Measurements from ENCODE around the gene CALCB.

The CALCB gene

DNA sequence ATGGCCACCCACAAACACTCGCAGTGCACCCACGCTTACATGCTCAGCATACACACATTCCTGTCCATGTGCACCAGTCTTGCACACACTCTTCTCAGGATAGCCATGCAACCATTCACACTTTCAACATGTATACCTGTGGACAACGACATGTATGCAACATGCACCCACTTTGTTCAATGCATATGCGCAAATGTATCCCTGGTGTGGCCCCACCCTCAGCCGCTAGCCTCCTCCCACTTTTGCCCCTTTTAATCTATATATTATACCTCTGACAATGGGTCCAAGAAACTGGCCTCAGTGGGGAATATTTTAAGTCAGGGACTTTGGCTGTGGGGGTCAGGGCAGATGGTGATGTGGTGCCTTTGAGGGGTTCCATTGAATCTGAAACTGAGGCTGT is 42.3 kb downstream of the CALCB start:
- in situ Hi-C loops (cut with MboI; ENCODE audit: low sequenced_read_pairs, unreplicated experiment), result no loop called here
- TF ChIP-seq, protein P1, sequence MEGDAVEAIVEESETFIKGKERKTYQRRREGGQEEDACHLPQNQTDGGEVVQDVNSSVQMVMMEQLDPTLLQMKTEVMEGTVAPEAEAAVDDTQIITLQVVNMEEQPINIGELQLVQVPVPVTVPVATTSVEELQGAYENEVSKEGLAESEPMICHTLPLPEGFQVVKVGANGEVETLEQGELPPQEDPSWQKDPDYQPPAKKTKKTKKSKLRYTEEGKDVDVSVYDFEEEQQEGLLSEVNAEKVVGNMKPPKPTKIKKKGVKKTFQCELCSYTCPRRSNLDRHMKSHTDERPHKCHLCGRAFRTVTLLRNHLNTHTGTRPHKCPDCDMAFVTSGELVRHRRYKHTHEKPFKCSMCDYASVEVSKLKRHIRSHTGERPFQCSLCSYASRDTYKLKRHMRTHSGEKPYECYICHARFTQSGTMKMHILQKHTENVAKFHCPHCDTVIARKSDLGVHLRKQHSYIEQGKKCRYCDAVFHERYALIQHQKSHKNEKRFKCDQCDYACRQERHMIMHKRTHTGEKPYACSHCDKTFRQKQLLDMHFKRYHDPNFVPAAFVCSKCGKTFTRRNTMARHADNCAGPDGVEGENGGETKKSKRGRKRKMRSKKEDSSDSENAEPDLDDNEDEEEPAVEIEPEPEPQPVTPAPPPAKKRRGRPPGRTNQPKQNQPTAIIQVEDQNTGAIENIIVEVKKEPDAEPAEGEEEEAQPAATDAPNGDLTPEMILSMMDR (IDR thresholded peaks at IDR 0.05; ENCODE audit: borderline replicate concordance, control extremely low read depth, extremely low read depth, insufficient read depth, missing control alignments), result no peak
- no peak for DNase-seq (ENCODE audit: low spot score)

DNA sequence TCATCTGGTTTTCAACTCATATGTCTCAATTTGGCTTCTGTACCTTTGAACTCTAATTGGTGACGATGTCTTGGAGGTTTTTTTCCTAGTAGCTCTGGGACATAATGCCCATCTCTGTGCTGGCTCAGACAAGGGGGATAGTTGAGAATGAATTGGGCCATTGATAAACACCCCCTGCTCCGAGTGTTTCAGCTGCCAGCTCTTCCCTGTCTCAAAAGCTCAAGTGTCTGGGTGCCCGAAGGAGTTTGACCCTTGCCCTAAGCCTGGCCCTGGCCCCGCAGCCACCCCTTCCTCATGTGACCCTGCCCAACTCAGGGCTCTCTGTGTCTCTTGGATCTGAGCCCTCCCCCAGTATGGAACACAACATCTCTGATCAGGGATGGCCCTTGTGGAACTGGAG is 44.4 kb downstream of the CALCB start:
- no peak for DNase-seq (ENCODE audit: low spot score)
- TF ChIP-seq, protein P1 (IDR thresholded peaks at IDR 0.05; ENCODE audit: borderline replicate concordance, control extremely low read depth, extremely low read depth, insufficient read depth, missing control alignments), result no peak
- in situ Hi-C loops (cut with MboI; ENCODE audit: low sequenced_read_pairs, unreplicated experiment), result no loop called here

DNA sequence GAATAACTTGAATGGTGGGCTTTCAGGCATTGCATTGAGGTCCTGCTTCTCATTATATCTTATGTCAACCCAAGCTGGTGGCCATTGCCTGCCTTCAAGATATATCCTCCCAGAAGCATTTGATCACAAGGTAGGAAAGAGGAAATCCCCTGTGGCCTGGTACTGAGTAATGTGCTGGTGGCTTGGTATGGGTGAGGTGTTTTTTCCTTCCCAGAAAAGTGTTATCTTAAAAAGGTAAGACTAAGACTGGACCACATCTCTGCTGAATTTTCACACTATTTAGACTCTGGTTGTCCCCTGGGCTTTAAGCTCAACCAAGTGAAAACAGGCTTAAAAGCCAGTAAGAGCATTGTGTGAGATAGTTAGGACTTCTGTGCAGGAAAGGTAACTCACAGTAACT is 45.0 kb downstream of the CALCB start:
- TF ChIP-seq, protein P1 (IDR thresholded peaks at IDR 0.05; ENCODE audit: borderline replicate concordance, control extremely low read depth, extremely low read depth, insufficient read depth, missing control alignments), result no peak
- in situ Hi-C loops (cut with MboI; ENCODE audit: low sequenced_read_pairs, unreplicated experiment), result no loop called here
- DNase-seq (ENCODE audit: low spot score), result no peak

DNA sequence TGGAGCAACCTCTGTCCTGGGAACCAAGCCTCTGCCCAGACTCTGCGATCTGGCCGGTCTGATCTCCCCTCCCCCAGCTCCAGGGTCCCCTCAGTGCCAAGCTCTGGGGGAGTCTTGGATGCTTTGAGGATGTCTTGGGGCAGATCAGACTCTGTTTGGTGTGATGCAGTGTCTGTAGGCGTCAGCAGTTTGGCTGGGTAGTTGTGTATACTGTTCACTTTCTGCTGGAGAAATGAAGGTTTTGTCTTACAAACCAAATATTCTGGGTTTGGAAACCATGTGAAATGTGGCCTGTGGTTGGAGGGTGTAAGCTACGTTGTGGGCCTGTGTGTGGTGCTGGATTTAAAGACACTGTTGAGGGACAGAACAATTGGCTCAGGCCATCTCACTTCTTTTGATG is 46.0 kb downstream of the CALCB start:
- TF ChIP-seq, protein P1 (IDR thresholded peaks at IDR 0.05; ENCODE audit: borderline replicate concordance, control extremely low read depth, extremely low read depth, insufficient read depth, missing control alignments), result no peak
- in situ Hi-C loops (cut with MboI; ENCODE audit: low sequenced_read_pairs, unreplicated experiment), result no loop called here
- DNase-seq (ENCODE audit: low spot score), result no peak

DNA sequence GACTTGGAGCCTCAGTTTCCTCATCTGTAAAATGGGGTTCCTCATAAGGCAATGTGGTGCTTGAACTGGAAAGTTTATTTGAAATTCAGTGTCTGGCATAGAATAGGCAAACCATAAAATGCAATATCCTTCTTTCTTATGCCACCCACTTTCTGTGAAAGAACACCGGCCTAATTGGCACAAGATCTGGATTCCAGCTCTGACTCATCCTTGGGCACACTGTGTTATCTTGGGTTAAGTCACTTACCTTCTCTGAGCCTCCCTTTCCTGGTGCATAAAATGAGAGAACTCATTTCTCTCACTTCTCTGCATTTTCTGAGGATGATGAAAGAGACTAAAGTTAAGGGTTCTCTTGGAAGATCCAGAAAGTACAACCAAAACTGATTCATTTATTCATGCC is 46.4 kb downstream of the CALCB start:
- TF ChIP-seq, protein P1 (IDR thresholded peaks at IDR 0.05; ENCODE audit: borderline replicate concordance, control extremely low read depth, extremely low read depth, insufficient read depth, missing control alignments), result no peak
- DNase-seq (ENCODE audit: low spot score), result no peak
- in situ Hi-C loops (cut with MboI; ENCODE audit: low sequenced_read_pairs, unreplicated experiment), result no loop called here

DNA sequence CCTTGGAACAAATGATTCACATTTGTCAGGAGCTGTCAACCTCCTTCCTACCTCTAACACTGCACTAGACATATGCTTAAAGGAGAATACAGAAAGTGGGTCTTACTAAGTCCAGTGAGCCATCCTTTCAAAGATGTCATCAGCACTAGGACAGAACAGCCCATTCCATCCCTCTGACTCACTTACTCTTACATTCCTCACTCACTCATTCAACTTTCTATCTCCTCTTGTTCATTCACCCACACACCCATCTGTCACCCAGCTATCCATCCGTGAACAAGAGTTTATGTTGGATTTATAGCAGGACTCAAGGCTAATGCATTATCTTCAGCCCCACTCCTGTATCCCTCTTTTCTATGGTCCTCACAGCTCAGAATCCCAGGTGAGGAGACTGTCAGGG is 50.5 kb downstream of the CALCB start:
- in situ Hi-C loops (cut with MboI; ENCODE audit: low sequenced_read_pairs, unreplicated experiment), result no loop called here
- TF ChIP-seq, protein P1 (IDR thresholded peaks at IDR 0.05; ENCODE audit: borderline replicate concordance, control extremely low read depth, extremely low read depth, insufficient read depth, missing control alignments), result no peak
- no peak for DNase-seq (ENCODE audit: low spot score)

DNA sequence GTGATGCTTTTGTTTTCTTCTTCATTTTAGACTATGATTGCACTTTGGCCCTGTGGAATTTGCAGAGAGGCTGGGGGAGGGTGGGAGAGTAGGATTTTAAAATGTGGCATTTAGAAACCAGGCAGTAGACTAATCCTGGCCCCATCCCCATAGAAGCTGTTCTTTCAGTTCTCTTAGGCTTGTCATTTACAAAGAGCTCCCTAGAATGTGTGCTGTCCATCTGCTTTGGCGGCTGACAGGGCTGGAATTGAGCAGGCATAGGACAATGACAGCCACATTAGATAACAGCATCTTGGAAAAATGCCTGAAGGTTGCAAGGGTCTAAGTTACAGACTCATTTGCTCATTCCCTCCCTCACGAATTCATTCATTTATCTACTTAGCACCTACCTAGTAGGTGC is 51.1 kb downstream of the CALCB start:
- TF ChIP-seq, protein P1 (IDR thresholded peaks at IDR 0.05; ENCODE audit: borderline replicate concordance, control extremely low read depth, extremely low read depth, insufficient read depth, missing control alignments), result no peak
- no peak for DNase-seq (ENCODE audit: low spot score)
- in situ Hi-C loops (cut with MboI; ENCODE audit: low sequenced_read_pairs, unreplicated experiment), result no loop called here

Data from GM13976 (cell line).